OCI-LY1 (cell line): ENCODE data around the gene PLXNA1.

ENCODE experiments used
- H2AFZ ChIP-seq: fragments of 200-600 bp; sonication (generic), shearing (Covaris generic); 2 replicates; pipeline ENCODE4 v1.6.0; 2014; ENCODE audit warnings: antibody characterized with exemption, mild to moderate bottlenecking, low read length
- H3F3A ChIP-seq: fragments of 200-600 bp; sonication (generic), shearing (Covaris generic); 2 replicates; pipeline ENCODE4 v1.6.0; 2014; ENCODE audit warnings: mild to moderate bottlenecking, antibody characterized with exemption, low read length, moderate library complexity; ENCODE audit not compliant: insufficient read depth
- H3K27ac ChIP-seq: fragments of 200-600 bp; sonication (generic); 2 replicates; pipeline ENCODE4 v1.5.1; 2014; ENCODE audit warnings: low read length, mixed run types, mild to moderate bottlenecking, low read depth; ENCODE audit not compliant: poor library complexity, severe bottlenecking
- H3K27me3 ChIP-seq: fragments of 200-600 bp; sonication (generic); 2 replicates; pipeline ENCODE4 v1.6.0; 2014; ENCODE audit warnings: antibody characterized with exemption, mild to moderate bottlenecking, low read length, moderate library complexity; ENCODE audit not compliant: insufficient read depth
- H3K36me3 ChIP-seq: fragments of 200-600 bp; sonication (generic); 2 replicates; pipeline ENCODE4 v1.6.1; 2014; ENCODE audit warnings: mild to moderate bottlenecking, antibody characterized with exemption, low read length, moderate library complexity, mixed read lengths; ENCODE audit not compliant: insufficient read depth
- H3K4me1 ChIP-seq: fragments of 200-600 bp; sonication (generic); 2 replicates; pipeline ENCODE4 v1.5.1; 2014; ENCODE audit warnings: mild to moderate bottlenecking, low read length, moderate library complexity; ENCODE audit not compliant: insufficient read depth, severe bottlenecking
- H3K4me2 ChIP-seq: fragments of 200-600 bp; sonication (generic), shearing (Covaris generic); 2 replicates; pipeline ENCODE4 v1.6.1; 2014; ENCODE audit warnings: low read length
- H3K4me3 ChIP-seq: fragments of 200-600 bp; sonication (generic); 2 replicates; pipeline ENCODE4 v1.5.1; 2014; ENCODE audit warnings: low read length, low read depth, mild to moderate bottlenecking, mixed read lengths; ENCODE audit not compliant: poor library complexity, severe bottlenecking
- H3K79me2 ChIP-seq: fragments of 200-600 bp; shearing (Covaris generic); 2 replicates; pipeline ENCODE4 v1.6.1; 2016; ENCODE audit warnings: mixed run types, low read length, mixed read lengths; ENCODE audit not compliant: insufficient read depth
- H3K9ac ChIP-seq: fragments of 200-600 bp; sonication (generic), shearing (Covaris generic); 2 replicates; pipeline ENCODE4 v1.6.1; 2014; ENCODE audit warnings: mild to moderate bottlenecking, low read length, mixed read lengths
- H3K9me2 ChIP-seq: fragments of 200-600 bp; sonication (generic), shearing (Covaris generic); 2 replicates; pipeline ENCODE4 v1.6.1; 2014; ENCODE audit warnings: low read depth, mild to moderate bottlenecking, low read length, mixed read lengths
- H3K9me3 ChIP-seq: fragments of 200-600 bp; shearing (Covaris generic); 2 replicates; pipeline ENCODE4 v1.6.1; 2014; ENCODE audit warnings: low read length, mixed read lengths
- H4K20me1 ChIP-seq: fragments of 200-600 bp; sonication (generic), shearing (Covaris generic); 2 replicates; pipeline ENCODE4 v1.6.0; 2016; ENCODE audit warnings: mild to moderate bottlenecking, low read length; ENCODE audit not compliant: insufficient read depth
- CTCF ChIP-seq: fragments of 200-600 bp; sonication (generic), shearing (Covaris generic); IDR thresholded peaks from 2 replicates; pipeline ENCODE4 v1.5.1; 2017; ENCODE audit warnings: mild to moderate bottlenecking, antibody characterized with exemption, low read length, moderate library complexity, mixed read lengths
- EZH2 ChIP-seq: fragments of 200-600 bp; sonication (generic), shearing (Covaris generic); IDR thresholded peaks from 2 replicates; pipeline ENCODE4 v1.8.0; 2017; ENCODE audit warnings: borderline replicate concordance, mixed run types, mild to moderate bottlenecking, antibody characterized with exemption, low read length, moderate library complexity, mixed read lengths

The PLXNA1 gene

GRCh38 chr3:127022849-127023248, 39.9 kb downstream of the PLXNA1 start:
- no peak overlapping the region for H3K4me3 ChIP-seq
- no peak overlapping the region for H3K9ac ChIP-seq
- H3K27me3 ChIP-seq = no peaks in the 10 kb centered on the region
- no peak overlapping the region for H2AFZ ChIP-seq
- H3K4me1 ChIP-seq = no peaks in the 10 kb centered on the region
- no peaks in the 10 kb centered on the region for H3K9me3 ChIP-seq
- no peaks in the 10 kb centered on the region for H3F3A ChIP-seq
- H3K79me2 ChIP-seq = no peaks in the 10 kb centered on the region
- no peaks in the 10 kb centered on the region for H3K9me2 ChIP-seq
- no peaks in the 10 kb centered on the region for H3K36me3 ChIP-seq
- H3K27ac ChIP-seq = no peak overlapping the region
- TF ChIP-seq EZH2 (no peak), CTCF (no peak)
- H3K4me2 ChIP-seq = no peak overlapping the region
- no peaks in the 10 kb centered on the region for H4K20me1 ChIP-seq

- H3K4me2 ChIP-seq = no peak overlapping the region
- no peaks in the 10 kb centered on the region for H3K27me3 ChIP-seq
- no peak overlapping the region for H2AFZ ChIP-seq
- H3F3A ChIP-seq = no peaks in the 10 kb centered on the region
- H3K9ac ChIP-seq = no peak overlapping the region
- H3K9me2 ChIP-seq = no peaks in the 10 kb centered on the region
- no peaks in the 10 kb centered on the region for H4K20me1 ChIP-seq
- H3K4me1 ChIP-seq = no peaks in the 10 kb centered on the region
- H3K79me2 ChIP-seq = no peaks in the 10 kb centered on the region
- H3K9me3 ChIP-seq = no peaks in the 10 kb centered on the region
- no peak overlapping the region for H3K4me3 ChIP-seq
- H3K36me3 ChIP-seq = no peaks in the 10 kb centered on the region
- no peak for TF ChIP-seq CTCF
- no peak for TF ChIP-seq EZH2
- H3K27ac ChIP-seq = no peak overlapping the region
These were observed 42.5 kb downstream of the PLXNA1 start for GRCh38 chr3:127025456-127025855.

- no peak overlapping the region for H3K4me2 ChIP-seq
- H3K9me3 ChIP-seq = no peaks in the 10 kb centered on the region
- no peak overlapping the region for H2AFZ ChIP-seq
- H3K4me1 ChIP-seq = no peaks in the 10 kb centered on the region
- TF ChIP-seq CTCF (no peak), EZH2 (no peak)
- no peaks in the 10 kb centered on the region for H3K36me3 ChIP-seq
- no peak overlapping the region for H3K4me3 ChIP-seq
- H3K27ac ChIP-seq = no peak overlapping the region
- no peaks in the 10 kb centered on the region for H3K79me2 ChIP-seq
- no peaks in the 10 kb centered on the region for H3K9me2 ChIP-seq
- no peaks in the 10 kb centered on the region for H3F3A ChIP-seq
- H3K9ac ChIP-seq = no peak overlapping the region
- H4K20me1 ChIP-seq = no peaks in the 10 kb centered on the region
- no peaks in the 10 kb centered on the region for H3K27me3 ChIP-seq
These were observed 43.1 kb downstream of the PLXNA1 start for GRCh38 chr3:127026036-127026435.
